HCEC 1CT (cell line): ENCODE data around the gene AFF2.

Experiments
- DNase-seq: peaks from one replicate; pipeline ENCODE4 v3.0.0-alpha.2; 2017

The AFF2 gene

GRCh38 chrX:148592595-148592994 lies 92.2 kb downstream of the AFF2 start:
- DNase-seq: no peak

DNA sequence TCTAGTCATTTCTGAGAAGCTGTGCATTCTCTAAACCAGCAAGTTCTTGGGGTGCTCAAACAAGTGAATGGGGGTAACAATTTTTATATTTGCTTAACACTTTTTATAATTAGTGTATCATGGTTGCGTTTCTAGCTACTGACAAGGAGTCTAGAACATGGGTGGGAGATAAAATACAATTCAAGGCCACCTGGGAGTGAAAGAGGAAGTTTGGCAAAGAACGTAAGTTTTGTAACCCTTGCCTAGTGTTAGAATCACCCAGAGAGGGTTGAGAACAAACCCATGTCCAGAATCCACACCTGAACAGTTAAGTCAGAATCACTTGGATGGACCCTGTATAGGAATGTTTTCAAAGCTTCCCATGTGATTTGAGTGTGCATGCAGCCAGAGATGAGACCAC lies 92.7 kb downstream of the AFF2 start:
- no peak for DNase-seq

- no peak for DNase-seq
Measured at GRCh38 chrX:148593987-148594386, 93.6 kb downstream of the AFF2 start.

GRCh38 chrX:148599404-148599803 lies 99.0 kb downstream of the AFF2 start:
- DNase-seq: no peak

DNA sequence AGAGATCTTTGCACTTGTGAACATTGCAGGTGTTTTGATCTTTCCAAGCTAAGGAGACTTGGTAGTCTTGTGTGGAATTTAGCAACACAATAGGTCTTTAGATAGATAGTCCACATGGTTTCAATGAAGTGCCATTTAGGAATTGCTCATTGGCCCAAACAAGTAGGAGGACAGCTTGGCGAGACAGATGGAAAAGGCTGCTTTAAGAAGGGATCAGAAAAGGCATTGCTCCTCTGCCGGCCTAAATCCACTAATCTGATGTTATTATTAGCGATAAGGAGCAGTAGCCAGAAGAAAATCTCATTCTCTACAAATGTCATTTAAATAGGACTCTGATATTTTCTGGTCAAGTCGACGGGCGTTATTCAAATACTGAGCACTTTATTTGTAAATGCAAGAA lies 99.7 kb downstream of the AFF2 start:
- DNase-seq: no peak

DNA sequence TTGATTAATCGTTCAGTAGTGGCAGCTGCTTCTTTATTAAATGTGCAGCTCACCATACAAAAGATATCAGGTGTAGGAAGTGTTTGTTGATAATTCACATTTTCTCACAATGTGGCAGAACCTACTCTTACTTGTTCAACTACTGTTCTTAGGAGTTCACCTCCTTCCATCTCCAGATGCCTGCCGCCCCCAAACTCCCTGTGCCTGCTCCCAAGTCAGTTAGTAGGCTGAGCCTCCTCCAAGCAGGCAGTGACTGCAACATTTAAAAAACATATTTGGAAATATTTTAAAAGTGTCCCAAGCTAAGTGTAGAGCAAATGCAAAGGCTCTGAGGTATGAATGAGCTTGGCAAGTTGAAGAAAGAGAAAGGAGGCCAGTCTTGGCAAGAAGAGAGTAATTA lies 100.2 kb downstream of the AFF2 start:
- no peak for DNase-seq

DNA sequence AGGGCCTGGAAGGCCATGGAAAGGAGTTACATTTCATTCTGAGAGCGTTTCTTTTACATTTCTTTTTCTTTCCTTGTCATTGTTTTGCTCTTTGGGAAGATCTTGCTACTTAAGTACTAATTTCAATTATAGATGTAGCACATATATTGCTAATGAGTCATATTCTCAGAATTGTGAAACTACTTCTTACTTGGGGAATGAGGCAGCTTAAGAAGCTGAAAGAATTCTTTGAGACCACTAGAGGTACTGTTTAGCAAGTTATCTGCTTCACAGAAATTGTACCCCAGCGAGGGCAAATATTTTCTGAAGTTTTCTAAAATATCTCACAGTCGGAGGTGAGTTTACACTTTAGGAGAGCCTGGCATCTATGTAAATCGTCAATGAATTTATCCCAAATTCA lies 100.6 kb downstream of the AFF2 start:
- DNase-seq: no peak

GRCh38 chrX:148609515-148610327 lies 109.3 kb downstream of the AFF2 start:
- no peak for DNase-seq

DNA sequence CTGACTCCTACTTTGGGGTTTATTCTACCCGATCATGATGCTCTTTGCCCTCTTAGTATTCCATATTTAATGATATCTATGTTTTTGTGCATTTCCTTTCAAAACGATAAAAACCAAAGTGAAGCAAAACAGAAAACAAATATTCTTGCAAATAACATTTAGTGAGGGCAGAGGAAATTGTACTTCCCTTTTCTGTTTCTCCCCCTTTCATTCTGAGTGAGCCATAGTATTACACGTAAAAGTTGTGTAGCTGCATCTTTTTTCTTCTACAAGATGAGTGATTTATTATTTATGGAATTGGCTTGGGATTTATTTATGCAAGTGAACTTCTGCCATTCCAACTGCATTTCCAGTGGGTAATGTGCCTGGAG lies 109.9 kb downstream of the AFF2 start:
- DNase-seq: no peak

GRCh38 chrX:148611993-148612392 lies 111.6 kb downstream of the AFF2 start:
- no peak for DNase-seq

GRCh38 chrX:148612431-148612830 lies 112.0 kb downstream of the AFF2 start:
- no peak for DNase-seq

GRCh38 chrX:148613636-148614035 lies 113.2 kb downstream of the AFF2 start:
- DNase-seq: no peak

DNA sequence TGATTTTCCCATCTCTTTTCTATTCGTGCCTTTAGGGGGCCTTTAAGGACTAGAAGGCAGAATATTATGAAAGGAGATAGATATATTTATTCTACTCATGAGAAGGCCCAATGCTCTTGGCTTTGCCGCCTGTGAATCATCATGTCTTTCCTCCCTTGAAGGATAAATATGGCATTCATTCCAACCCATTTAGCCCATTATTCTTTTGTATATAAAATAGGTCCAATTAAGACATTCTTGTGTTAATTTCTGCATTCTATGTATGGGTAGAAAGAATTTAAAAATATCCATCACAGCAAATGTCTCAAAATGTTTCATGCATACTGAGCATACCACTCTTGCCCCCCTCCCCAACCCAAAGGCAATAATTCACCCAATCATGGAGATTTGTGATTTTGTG lies 115.1 kb downstream of the AFF2 start:
- no peak for DNase-seq

DNA sequence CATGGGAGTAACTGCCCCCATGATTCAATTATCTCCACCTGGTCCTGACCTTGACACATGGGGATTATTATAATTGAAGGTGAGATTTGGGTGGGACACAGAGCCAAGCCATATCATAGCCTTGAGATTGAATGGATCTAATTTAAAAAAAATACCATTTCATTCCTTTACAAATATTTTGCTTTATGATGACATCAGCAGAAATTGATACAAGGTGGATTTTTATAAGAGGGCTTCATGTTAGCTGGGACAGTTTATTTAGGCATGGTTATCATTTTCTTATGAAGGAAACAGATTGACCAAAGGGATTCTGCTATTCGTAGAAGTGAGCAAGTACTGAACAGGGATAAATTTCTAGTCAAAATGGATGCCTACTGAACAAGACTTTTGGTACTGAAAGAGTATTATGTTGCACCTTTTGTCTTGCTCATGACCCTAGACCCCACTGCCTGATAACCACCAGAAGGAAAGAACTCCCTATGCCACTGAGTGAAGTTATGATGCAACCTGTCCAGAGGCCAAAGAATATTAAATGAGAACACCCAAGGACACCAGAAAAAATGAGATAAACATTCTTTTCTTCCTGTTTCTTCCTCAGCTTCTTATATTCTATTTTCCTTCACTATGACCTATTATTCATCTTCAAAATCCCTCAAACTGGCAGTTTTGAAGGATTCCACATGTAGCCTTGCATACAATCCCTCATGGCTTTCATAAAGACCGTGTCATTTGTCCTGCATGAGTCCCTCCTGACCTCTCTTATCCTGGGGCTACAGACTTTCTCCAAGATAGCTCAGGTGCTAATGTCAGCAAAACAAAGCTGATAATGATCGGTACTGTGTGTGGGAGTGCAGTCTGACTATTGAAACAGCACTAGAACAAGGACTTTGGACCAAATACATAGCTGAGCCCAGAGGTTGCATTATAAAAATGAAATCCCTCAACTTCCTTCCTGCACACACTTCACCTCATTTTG lies 118.3 kb downstream of the AFF2 start:
- DNase-seq: no peak

DNA sequence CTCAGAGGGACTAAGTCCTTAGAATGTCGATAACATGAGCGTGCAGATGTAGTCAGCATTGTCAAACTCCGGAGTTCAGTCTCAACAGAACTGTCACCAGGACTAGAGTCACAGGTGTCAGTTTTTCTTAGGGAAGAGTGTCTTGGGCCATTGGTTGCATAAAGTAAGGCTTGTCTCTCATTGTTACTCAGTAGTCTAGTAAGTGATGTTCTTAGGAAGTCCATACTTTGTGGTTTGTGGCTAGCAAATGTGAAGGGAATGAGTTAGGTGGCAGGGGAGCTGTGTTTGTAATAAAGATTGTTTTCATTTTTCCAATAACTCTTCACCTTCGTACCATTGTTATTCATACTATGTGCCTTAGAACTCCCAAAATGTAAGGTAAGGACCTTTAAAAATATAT lies 119.6 kb downstream of the AFF2 start:
- DNase-seq: no peak

DNA sequence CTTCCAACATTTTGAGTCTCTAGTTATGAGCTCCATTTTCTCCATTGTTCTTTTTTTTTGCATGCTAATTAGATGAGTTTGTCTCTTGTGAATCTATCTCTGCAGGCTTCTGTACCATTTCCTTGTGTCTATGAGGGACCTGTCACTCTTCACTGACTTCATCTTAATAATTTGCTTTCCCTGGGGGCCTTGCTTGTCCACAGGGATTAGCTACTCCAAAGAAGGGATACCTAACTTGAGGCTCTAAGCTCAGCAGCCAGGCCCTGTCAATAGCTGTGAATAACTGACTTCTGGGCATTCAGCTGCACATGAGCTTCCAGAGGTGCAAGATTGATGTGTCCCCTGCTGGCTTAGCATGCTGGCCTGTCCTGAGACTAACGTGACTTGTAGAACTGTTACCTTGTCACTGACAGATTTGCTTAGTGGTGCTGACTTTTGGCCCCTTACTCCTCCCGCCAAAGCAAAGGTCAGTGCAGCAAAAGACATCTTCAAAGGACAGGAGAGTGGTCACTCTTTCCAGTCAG lies 124.6 kb downstream of the AFF2 start:
- DNase-seq: no peak

GRCh38 chrX:148628621-148629020 lies 128.2 kb downstream of the AFF2 start:
- DNase-seq: no peak

DNA sequence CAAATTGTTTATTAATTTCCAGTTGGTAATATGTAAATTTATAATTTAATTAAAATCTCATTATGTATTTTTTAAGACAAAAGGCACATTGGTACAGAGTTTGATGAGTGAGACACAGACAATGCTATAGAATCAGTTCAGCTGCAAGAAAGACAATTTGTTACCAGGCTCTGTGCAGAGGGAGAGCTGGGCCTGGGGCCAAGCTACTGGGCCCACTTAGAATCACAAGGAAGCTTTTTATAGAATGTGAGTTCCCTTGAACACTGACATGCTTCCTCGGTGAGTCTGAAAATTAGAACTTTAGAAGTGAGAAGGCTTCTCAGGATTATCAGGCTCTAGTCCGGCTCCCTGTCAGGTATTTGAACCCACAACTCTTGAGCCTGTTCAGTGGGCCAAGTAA lies 129.0 kb downstream of the AFF2 start:
- no peak for DNase-seq

DNA sequence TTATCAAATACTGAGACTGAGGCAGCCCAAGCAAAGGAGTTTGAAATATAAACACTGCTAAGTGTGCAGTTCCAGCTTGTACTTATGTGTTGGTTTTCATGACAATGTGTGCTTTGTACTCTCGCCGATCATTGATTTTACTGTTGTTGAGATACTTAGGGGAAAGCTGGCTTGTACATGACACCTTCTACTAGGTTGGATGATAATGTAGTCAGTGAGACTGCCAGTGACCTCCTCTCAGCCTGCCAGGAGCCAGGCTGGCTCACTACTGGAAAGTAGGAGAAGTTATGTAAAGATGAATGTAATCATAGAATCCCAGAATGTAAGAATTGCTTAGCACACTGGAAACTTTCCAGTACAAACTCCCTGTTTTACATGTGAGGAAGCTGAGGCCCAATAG lies 132.0 kb downstream of the AFF2 start:
- no peak for DNase-seq

DNA sequence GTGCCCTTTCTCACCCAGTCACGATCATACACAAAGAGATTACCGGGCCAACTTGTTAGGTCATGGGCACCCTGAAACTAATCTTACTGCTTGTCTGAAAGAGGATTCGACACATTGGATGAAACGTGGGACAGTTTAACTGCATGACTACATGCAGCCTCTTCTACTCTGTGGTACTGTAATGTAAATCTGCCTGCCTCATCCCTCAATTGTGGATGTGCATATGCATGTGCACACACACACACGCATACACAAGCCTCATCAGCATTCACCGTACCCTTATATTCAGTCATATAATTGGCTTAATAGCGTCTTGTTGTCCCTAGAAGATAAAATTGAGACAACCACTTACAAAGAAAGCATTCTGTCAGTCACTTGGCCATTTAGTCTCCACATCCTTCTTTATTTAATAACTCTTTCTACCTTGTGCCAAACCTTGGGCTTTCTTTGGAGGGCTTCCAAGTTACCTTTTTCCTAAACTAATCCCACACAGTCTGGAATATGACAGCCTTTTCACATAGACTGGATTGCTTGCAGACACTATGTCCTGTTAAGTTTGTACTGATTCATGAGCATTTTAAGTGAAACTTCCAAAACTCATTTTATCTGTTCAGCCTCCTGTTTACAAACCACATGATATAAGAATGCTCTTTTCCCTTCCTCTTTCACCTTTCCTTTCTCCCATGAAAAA lies 132.9 kb downstream of the AFF2 start:
- DNase-seq: no peak

DNA sequence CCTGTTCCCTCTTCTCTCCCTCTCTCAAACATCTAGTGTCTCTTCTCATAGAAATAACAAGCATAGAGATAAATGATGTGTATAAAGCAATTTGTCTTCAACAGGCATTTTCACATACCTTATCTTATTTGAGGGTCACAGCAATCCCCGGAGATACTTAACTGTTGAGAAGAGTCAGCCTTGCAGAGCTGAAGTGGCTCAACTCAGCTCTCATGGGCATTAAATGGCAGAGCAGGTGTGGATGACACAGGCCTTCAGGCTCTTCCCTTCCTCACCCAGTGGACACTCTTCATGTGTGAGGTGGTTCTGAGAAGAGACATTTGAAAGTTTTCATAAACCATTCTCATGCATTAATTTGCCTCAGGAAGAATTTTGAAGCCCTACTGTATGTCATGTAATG lies 134.2 kb downstream of the AFF2 start:
- DNase-seq: no peak

DNA sequence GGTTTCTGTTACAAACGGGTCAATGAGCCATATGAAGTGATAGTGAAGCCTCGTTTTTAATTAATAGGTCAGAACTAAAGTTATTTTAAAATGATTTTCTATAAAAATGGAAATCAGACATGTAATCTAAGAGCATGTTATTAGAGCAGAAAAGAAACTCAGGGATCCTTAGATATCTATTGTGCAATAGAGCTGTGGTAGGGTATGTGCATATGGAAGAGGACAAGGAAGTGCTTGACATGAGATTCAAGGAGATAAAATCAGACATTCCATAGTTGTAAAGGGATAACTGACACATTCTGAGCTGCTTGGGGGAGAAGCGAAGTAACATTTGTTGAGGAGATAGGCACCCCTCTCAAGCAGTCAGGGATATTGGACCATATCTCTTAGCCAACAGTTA lies 143.0 kb downstream of the AFF2 start:
- no peak for DNase-seq

GRCh38 chrX:148647651-148648050 lies 147.2 kb downstream of the AFF2 start:
- no peak for DNase-seq
